B cell (primary cell): Measurements from ENCODE around the gene EVA1A. TPM values are rescaled to one million over a fixed set of nuclear protein-coding genes. Genes with fewer than 3 reads are reported as not detected.

ENCODE experiments used
- ATAC-seq: fragments of 200-7000 bp; cut with Tn5 transposase; one replicate; pipeline ENCODE4 v1.10.0; 2021; ENCODE audit warnings: low read depth, mild to moderate bottlenecking, moderate number of reproducible peaks, moderate library complexity
- CTCF ChIA-PET: fragments of 350-600 bp; sonication (Branson Sonifier 250); formaldehyde crosslinking; loops from one replicate; lab custom pipeline; 2021; ENCODE audit warnings: antibody characterized with exemption, inconsistent platforms; lab: Charles Lee
- POLR2A ChIA-PET: fragments of 350-600 bp; sonication (Branson Sonifier 250); formaldehyde crosslinking; loops from one replicate; lab custom pipeline; 2021; ENCODE audit warnings: antibody characterized with exemption; lab: Charles Lee
- DNase-seq: peaks from one replicate; pipeline ENCODE4 v3.0.0; 2013
- H2AFZ ChIP-seq: 2 replicates; pipeline ENCODE4 v1.6.1; 2012; ENCODE audit warnings: mild to moderate bottlenecking, low read depth, low read length; ENCODE audit not compliant: insufficient read depth, poor library complexity, severe bottlenecking
- H3K27ac ChIP-seq, 2 donors: 1 replicate in 1 of 2; 2 replicates in 1 of 2; pipeline ENCODE4 v1.5.1; 2012 to 2013; ENCODE audit warnings: low read length in 2 of 2, mild to moderate bottlenecking in 2 of 2, moderate library complexity in 1 of 2
- H3K27me3 ChIP-seq, 4 experiments: fragments of 200-600 bp in 1 of 4; sonication (generic) in 1 of 4; replicated peaks in 1 of 4; 1 replicate in 2 of 4; 2 replicates in 2 of 4; pipeline versions ENCODE4 v1.6.1 to v1.7.0; 2013 to 2016; ENCODE audit warnings: low read length in 3 of 4, mild to moderate bottlenecking in 2 of 4, mixed read lengths in 1 of 4, moderate library complexity in 1 of 4; ENCODE audit not compliant: insufficient read depth in 4 of 4, control insufficient read depth in 3 of 4; ENCODE audit errors: control extremely low read depth in 1 of 4
- H3K36me3 ChIP-seq, 2 experiments: replicated peaks in 1 of 2; 1 replicate in 1 of 2; 2 replicates in 1 of 2; pipeline versions ENCODE4 v1.6.1 to v1.7.1; 2013; ENCODE audit warnings: low read length in 1 of 2; ENCODE audit not compliant: insufficient read depth in 2 of 2, control insufficient read depth in 1 of 2; ENCODE audit errors: control extremely low read depth in 1 of 2, extremely low read depth in 1 of 2
- H3K4me1 ChIP-seq, 2 donors: fragments of 200-600 bp in 1 of 2; sonication (generic) in 1 of 2; 1 replicate in 1 of 2; 2 replicates in 1 of 2; pipeline versions ENCODE4 v1.5.1 to v1.6.1; 2013 to 2017; ENCODE audit warnings: low read length in 2 of 2; ENCODE audit not compliant: control insufficient read depth in 2 of 2, insufficient read depth in 2 of 2
- H3K4me2 ChIP-seq: replicated peaks from 2 replicates; pipeline ENCODE3; 2012; ENCODE audit warnings: mild to moderate bottlenecking, low read depth, low read length; ENCODE audit not compliant: poor library complexity, severe bottlenecking
- H3K4me3 ChIP-seq, 5 experiments: fragments of 200-600 bp in 1 of 5; sonication (generic) in 1 of 5; 1 replicate in 3 of 5; 2 replicates in 2 of 5; pipeline versions ENCODE4 v1.5.1 to v1.7.0; 2011 to 2016; ENCODE audit warnings: low read length in 4 of 5, mild to moderate bottlenecking in 4 of 5, low read depth in 2 of 5, control low read depth in 1 of 5, moderate library complexity in 1 of 5; ENCODE audit not compliant: insufficient read depth in 1 of 5; ENCODE audit errors: control extremely low read depth in 1 of 5, extremely low read depth in 1 of 5
- H3K79me2 ChIP-seq: fragments of 200-600 bp; sonication (generic); one replicate; pipeline ENCODE4 v1.6.0; 2016; ENCODE audit warnings: low read length; ENCODE audit not compliant: control insufficient read depth, insufficient read depth
- H3K9ac ChIP-seq: fragments of 200-600 bp; sonication (generic); 2 replicates; pipeline ENCODE4 v1.6.1; 2017; ENCODE audit warnings: mild to moderate bottlenecking, low read length, moderate library complexity
- H3K9me3 ChIP-seq, 3 donors: one replicate each; pipeline versions ENCODE4 v1.6.1 to v1.7.1; 2013; ENCODE audit warnings: low read length in 2 of 3; ENCODE audit not compliant: control insufficient read depth in 2 of 3, insufficient read depth in 1 of 3; ENCODE audit errors: control extremely low read depth in 1 of 3
- H4K20me1 ChIP-seq: 2 replicates; pipeline ENCODE4 v1.6.0; 2012; ENCODE audit warnings: mild to moderate bottlenecking, low read length; ENCODE audit not compliant: insufficient read depth, control insufficient read depth, poor library complexity, severe bottlenecking
- H3K27ac Mint-ChIP-seq: one replicate; pipeline ENCODE4 v1.8.0; 2021; ENCODE audit warnings: mixed read lengths
- H3K27me3 Mint-ChIP-seq: one replicate; pipeline ENCODE4 v1.8.0; 2021; ENCODE audit warnings: mixed read lengths
- H3K4me1 Mint-ChIP-seq: one replicate; pipeline ENCODE4 v1.8.0; 2021; ENCODE audit warnings: mixed read lengths
- H3K4me3 Mint-ChIP-seq: one replicate; pipeline ENCODE4 v1.8.0; 2021; ENCODE audit warnings: mixed read lengths
- H3K9me3 Mint-ChIP-seq: one replicate; pipeline ENCODE4 v1.8.0; 2022; ENCODE audit warnings: mixed read lengths; ENCODE audit not compliant: insufficient read depth
- EZH2 ChIP-seq: IDR thresholded peaks from 2 replicates; pipeline ENCODE4 v1.6.1; 2012; ENCODE audit warnings: borderline replicate concordance, low read depth, mild to moderate bottlenecking, moderate library complexity, low read length; ENCODE audit not compliant: insufficient read depth, poor library complexity, severe bottlenecking
- WGBS: methylation state at CpG from one replicate; pipeline ENCODE4 v1.1.5; 2013; ENCODE audit warnings: missing lambda C conversion rate; ENCODE audit not compliant: insufficient coverage; 5-methylcytosine and 5-hydroxymethylcytosine counted together
- intact Hi-C: fragments of 100-400 bp; cut with micrococcal nuclease; formaldehyde crosslinking; loops from one replicate; pipeline ENCODE4 v1.10.0; 2022
- polyA plus RNA-seq: library from polyadenylated mRNA; depleted of rRNA; stranded (reverse); fragments of >200 nt; gene quantifications from 2 replicates; pipeline ENCODE4 v1.2.3, GENCODE V29; 2012
- total RNA-seq, 2 donors: library from RNA; stranded (reverse); fragments of 120-200 nt in 1 of 2; gene quantifications; 1 replicate in 1 of 2; 2 replicates in 1 of 2; pipeline versions ENCODE4 v1.2.3 to v1.2.4, GENCODE V29; 2013 to 2022
- TF ChIP-seq, protein P1 (sequence below): fragments of 200-600 bp; IDR thresholded peaks from one replicate; pipeline ENCODE4 v1.8.0; 2022; ENCODE audit warnings: antibody characterized with exemption, mild to moderate bottlenecking

EVA1A gene
- total and polyA plus RNA-seq, 2 donors (not counting 1 experiment from before 2014, with no cell fraction given) = not detected

DNA sequence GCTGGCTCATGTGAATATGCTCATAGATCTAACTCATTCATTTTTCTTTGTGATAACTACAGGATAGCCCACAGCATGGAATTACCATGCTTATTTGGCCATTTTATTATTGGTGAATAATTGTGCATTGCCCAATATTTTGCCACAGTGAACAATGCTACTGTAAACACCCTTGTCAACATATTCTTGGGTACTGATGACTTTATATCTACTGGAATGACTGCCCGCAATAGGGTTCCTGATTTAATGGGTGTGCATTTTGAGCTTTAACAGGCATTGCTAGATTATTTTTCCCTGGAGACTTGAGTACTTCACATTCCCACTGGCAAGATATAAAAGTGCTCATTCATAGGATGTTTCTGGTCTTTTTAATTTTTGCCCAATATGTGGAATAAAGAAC lies 42.7 kb upstream of the EVA1A start:
- no CpG with 5 or more reads among the region's 1 CpG for WGBS
- CTCF ChIA-PET = interaction anchor here (1.7 kb wide), 1 partner anchor 24 kb away, joined by 3 read pairs; no protein-coding TSS in a partner anchor
- TF ChIP-seq EZH2 = no peak
- TF ChIP-seq, protein P1, sequence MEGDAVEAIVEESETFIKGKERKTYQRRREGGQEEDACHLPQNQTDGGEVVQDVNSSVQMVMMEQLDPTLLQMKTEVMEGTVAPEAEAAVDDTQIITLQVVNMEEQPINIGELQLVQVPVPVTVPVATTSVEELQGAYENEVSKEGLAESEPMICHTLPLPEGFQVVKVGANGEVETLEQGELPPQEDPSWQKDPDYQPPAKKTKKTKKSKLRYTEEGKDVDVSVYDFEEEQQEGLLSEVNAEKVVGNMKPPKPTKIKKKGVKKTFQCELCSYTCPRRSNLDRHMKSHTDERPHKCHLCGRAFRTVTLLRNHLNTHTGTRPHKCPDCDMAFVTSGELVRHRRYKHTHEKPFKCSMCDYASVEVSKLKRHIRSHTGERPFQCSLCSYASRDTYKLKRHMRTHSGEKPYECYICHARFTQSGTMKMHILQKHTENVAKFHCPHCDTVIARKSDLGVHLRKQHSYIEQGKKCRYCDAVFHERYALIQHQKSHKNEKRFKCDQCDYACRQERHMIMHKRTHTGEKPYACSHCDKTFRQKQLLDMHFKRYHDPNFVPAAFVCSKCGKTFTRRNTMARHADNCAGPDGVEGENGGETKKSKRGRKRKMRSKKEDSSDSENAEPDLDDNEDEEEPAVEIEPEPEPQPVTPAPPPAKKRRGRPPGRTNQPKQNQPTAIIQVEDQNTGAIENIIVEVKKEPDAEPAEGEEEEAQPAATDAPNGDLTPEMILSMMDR = no peak

DNA sequence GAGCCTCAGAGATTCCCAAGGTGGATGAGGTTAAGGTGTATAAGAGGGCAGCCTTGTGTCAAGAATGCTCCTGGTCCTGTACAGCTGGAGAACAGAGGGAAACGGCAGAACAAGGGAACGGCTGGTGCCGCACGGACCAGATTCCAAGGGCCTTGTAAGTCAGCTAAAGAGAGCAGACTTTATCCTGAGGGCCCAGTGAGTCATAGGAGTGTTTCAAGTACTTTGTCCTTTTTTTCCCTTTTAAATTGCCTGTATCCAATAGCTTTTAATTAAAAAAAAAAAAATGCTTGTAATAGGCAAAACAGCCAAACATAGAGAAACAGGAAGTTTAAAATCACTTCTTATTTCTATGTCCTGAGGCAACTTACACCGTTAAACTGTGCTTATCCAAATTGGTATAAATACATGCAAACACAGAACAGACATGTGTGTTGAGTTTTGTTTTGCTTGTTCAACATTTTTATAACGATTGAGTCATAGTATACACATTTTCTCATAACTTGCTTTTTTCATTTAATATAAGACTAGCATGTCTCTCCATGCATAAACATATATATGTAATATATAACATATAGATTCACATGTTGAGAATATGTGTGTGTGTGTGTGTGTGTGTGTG lies 42.1 kb upstream of the EVA1A start:
- no peak for TF ChIP-seq EZH2
- TF ChIP-seq, protein P1 = no peak
- peaks cover 31% of the 10 kb centered on the region for H3K27me3 Mint-ChIP-seq

More for the DNA sequence above, 42.7 kb upstream of the EVA1A start:
- no peak overlapping the region for H3K9ac ChIP-seq
- no peaks in the 10 kb centered on the region for H3K79me2 ChIP-seq
- no peaks in the 10 kb centered on the region for H3K4me1 ChIP-seq
- H3K27me3 Mint-ChIP-seq = peaks cover 37% of the 10 kb centered on the region
- intact Hi-C loops = loop anchor here (10.0 kb wide), 1 partner anchor 399 kb away; no protein-coding TSS in a partner anchor
- peaks cover 2% of the 10 kb centered on the region for H3K4me1 Mint-ChIP-seq
- H2AFZ ChIP-seq = no peak overlapping the region
- H3K27ac ChIP-seq = no peak overlapping the region
- H3K4me3 ChIP-seq = no peak overlapping the region
- H4K20me1 ChIP-seq = no peaks in the 10 kb centered on the region
- no peak for DNase-seq
- peaks cover 0 to 20% (median 4%) of the 10 kb centered on the region in 4 experiments for H3K27me3 ChIP-seq
- no peaks in the 10 kb centered on the region for H3K9me3 ChIP-seq
- H3K36me3 ChIP-seq = no peaks in the 10 kb centered on the region
- no peak for ATAC-seq
- no peak overlapping the region for H3K4me3 Mint-ChIP-seq
- no peak overlapping the region for H3K27ac Mint-ChIP-seq
- POLR2A ChIA-PET = no interaction called here
- H3K4me2 ChIP-seq = no peak overlapping the region
- H3K9me3 Mint-ChIP-seq = no peaks in the 10 kb centered on the region

More for the DNA sequence above, 42.1 kb upstream of the EVA1A start:
- ChIA-PET CTCF (interaction anchor here (1.7 kb wide), 1 partner anchor 25 kb away, joined by 3 read pairs; no protein-coding TSS in a partner anchor), POLR2A (no interaction called here)
- H3K4me1 ChIP-seq = no peaks in the 10 kb centered on the region
- WGBS = 96% methylated on average over 4 of the region's 6 CpGs
- no peaks in the 10 kb centered on the region for H3K9me3 Mint-ChIP-seq
- H3K4me2 ChIP-seq = no peak overlapping the region
- H3K27ac ChIP-seq = no peak overlapping the region
- no peak overlapping the region for H3K9ac ChIP-seq
- H3K27me3 ChIP-seq = peaks cover 0 to 14% (median 0%) of the 10 kb centered on the region in 4 experiments
- H3K4me3 Mint-ChIP-seq = no peak overlapping the region
- no peak overlapping the region for H3K4me3 ChIP-seq
- no peaks in the 10 kb centered on the region for H4K20me1 ChIP-seq
- H2AFZ ChIP-seq = no peak overlapping the region
- no peaks in the 10 kb centered on the region for H3K36me3 ChIP-seq
- intact Hi-C loops = loop anchor here (10.0 kb wide), 1 partner anchor 398 kb away; no protein-coding TSS in a partner anchor
- no peaks in the 10 kb centered on the region for H3K79me2 ChIP-seq
- peaks cover 2% of the 10 kb centered on the region for H3K4me1 Mint-ChIP-seq
- DNase-seq (no peak), ATAC-seq (no peak)
- H3K27ac Mint-ChIP-seq = no peak overlapping the region
- H3K9me3 ChIP-seq = peaks cover 0 to 6% (median 0%) of the 10 kb centered on the region in 3 donors
